DMS153 treated with DMSO at 0.1 percent for 48 hours (cell line): Measurements from ENCODE around the gene CDK17.
"Not testable (repeated sequence)": the region's sequence is repeated elsewhere in the genome, so short reads cannot be mapped to it uniquely, and the experiment has no call there.

Experiments used
- DNase-seq: peaks from one replicate; lab custom pipeline; 2025; ENCODE audit not compliant: unreplicated experiment; lab: John Stamatoyannopoulos, UW

The CDK17 gene

DNA sequence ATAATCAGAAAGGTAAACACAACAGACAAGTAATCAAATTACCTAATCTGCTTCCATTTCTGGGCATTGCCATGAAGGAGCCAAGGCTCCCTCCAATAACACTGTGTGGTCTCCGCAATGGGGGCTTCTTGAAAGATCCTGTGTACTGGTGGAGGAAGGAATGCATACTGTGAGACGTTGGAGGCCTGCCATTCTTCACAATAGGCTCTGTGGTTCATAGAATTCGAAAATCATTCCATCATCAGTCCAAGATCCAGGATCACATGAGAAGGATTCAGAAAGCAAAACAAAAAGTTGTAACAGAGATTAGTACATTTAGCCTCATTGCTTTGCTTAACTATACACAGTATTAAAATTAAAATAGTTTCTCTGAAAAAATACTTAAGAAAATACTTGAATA, 76.3 kb downstream of the CDK17 start:
- no peak for DNase-seq

DNA sequence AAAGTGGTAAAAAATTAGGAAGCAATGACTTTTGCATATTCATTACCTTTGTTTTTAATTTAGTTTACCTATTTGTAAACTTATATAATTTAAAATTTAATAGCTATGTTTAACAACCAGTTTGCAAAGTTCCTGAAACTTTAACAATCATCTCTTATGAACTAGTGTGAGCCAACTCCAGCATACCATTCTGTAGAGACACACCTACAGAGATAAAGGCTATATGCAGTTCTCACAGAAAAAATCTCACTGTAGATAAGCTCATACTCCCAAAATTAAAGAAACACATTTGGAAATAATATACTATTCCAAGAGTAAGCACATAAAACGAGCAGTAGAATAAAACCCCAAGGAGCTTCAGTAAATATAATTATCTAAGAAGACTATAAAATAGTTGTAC, 77.5 kb downstream of the CDK17 start:
- DNase-seq = no peak

DNA sequence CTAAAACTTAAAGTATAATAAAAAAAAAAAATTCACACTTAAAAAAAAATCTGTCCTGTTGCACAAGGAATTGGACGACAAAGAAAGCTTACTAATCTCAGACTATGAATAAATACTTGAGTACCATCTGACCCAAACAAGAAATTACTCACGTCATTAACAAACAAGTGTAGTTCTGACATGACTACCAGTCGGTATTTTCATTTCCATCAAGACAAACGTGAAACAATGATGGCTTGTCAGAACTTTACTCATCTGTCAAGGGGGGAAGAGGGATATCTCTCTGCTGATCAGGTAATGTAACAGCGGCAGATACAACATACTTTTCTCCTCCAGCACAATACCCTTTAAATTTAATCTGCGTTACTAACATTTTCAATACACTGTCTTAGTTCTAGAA, 78.3 kb downstream of the CDK17 start:
- no peak for DNase-seq

DNA sequence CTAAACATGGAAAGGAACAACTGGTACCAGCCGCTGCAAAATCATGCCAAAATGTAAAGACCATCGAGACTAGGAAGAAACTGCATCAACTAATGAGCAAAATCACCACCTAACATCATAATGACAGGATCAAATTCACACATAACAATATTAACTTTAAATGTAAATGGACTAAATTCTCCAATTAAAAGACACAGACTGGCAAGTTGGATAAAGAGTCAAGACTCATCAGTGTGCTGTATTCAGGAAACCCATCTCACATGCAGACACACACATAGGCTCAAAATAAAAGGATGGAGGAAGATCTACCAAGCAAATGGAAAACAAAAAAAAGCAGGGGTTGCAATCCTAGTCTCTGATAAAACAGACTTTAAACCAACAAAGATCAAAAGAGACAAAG, 82.4 kb downstream of the CDK17 start:
- not testable (repeated sequence) for DNase-seq

DNA sequence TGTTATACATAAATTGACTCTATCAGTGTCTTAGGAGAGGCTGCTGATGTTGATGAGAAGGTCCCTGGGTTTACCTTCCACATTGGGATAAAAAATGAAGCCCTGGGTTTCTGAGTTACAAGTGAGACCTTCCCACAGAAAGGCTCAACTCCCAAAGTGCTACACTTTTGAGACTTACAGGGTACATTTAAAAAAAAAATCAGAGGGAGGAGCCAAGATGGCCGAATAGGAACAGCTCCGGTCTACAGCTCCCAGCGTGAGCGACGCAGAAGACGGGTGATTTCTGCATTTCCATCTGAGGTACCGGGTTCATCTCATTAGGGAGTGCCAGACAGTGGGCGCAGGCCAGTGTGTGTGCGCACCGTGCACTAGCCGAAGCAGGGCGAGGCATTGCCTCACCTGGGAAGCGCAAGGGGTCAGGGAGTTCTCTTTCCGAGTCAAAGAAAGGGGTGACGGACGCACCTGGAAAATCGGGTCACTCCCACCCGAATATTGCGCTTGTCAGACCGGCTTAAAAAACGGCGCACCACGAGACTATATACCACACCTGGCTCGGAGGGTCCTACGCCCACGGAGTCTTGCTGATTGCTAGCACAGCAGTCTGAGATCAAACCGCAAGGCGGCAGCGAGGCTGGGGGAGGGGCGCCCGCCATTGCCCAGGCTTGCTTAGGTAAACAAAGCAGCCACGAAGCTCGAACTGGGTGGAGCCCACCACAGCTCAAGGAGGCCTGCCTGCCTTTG, 84.3 kb downstream of the CDK17 start:
- DNase-seq = peak; percentile 19

DNA sequence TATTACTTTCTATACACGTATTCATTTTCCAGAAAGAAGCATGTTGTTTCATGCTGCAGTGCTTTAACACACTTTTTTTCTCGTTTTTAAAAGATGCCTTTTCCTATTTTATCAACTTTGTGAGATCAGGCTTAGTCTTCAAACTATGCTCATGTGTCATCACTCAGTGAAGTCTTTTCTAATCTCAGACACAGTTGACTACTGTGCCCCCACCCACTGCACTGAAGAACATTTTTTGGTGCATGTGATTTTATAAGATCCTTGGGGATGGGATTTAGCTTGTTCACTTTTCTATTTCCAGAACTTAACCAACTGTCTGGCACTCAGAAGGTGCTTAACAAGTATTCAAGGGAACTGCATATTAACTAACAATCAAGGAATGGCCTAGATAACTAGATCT, 85.5 kb downstream of the CDK17 start:
- DNase-seq = no peak

DNA sequence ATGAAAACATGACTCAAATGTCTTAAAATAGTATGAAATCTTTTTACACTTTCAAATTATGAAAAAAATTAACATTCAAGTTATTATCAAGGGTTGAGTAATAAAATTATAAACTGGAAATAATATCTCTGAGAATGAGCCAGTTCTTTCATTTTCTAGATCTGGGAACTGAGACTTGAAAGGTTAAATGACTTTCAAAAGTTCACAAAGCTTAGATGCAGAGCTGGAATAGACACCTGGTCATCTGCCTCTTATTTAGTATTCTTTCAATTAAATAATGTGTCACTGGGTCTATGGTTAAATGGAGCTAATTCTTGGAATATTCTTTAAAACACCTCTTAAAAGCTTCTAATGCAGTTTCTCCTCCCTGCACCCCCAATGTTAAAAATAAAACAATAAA, 86.6 kb downstream of the CDK17 start:
- no peak for DNase-seq

DNA sequence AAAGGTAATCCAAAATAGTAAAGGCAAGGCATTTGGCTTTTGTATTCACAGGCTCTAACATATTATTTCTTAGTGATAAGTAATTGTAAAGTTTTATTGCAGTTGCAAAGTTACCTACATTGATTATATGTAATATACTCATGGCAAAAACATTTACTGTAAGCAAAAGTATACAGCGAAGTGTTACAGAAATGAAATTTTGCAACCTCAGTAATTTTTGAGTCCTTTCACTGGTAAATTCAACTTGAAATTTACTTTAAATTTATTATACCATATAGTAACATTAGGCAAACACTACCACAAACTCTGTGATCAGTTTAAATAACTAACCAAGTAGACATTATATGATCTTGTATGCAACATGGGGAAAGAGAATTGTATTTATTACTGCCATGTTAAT, 89.0 kb downstream of the CDK17 start:
- DNase-seq = no peak

DNA sequence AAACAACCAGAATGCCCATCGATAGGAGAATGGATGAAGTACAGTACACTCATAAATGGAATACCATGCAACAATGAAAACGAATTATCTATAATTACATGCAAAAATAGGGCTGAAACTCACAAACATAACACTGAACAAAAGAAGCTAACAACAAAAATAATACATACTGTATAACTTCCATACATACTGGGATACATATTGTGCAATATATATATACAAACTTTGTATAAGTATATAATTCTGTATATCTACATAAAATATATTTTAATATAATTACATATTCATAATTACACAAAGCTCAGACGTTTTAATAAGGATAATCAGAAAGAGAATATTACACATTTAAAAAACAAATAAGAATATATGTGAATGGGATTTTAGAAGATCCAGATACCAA, 90.2 kb downstream of the CDK17 start:
- DNase-seq = no peak

DNA sequence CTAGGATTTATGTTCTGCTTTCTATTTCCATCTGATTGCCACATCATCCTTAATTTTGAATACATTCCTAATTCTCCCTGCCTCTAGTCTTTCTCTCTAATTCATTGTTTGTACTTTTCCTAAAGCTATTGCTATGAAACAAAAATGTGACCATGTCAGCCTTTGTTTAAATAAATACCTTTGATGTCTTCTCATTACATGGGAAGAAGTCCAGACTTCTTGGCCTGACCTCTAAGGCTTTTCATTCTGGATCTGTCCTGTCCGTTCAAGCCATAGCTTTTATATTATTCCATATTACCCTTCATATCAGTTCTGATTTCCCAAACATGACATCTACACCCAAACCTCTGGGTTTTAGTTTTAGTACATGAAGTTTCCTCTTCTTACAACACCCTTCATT, 91.4 kb downstream of the CDK17 start:
- no peak for DNase-seq

DNA sequence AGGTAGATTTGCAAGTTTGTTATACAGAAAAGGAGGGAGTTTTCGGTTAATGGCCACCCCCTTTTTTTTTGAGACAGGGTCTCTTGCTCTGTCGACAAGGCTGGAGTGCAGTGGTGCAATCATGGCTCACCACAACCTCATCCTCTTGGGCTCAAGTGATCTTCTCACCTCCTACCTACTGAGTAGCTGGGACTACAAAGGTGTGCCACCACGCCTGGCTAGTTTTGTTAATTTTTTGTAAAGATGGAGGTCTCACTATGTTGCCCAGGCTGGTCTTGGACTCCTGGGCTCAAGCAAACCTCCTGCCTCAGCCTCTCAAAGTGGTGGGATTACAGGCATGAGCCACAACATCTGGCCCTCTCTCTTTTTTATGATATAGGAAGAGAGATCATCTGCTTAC, 94.6 kb downstream of the CDK17 start:
- DNase-seq = no peak

DNA sequence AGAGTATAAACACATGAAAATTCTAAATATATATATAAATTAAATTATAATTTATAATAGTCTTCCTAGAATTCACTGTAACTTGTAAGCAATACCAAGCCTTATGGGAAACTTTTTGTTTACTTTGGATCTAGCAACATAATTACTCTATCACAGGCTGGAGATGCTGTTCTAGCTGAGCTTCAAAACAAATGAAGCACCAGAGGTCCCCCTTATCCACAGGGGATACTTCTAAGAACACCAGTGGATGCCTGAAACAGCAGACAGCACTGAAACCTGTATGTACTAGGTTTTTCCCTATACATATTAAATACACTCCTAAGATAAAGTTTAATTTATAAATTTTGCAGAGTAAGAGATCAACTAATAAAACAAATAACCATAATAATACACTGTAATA, 96.6 kb downstream of the CDK17 start:
- DNase-seq = no peak

DNA sequence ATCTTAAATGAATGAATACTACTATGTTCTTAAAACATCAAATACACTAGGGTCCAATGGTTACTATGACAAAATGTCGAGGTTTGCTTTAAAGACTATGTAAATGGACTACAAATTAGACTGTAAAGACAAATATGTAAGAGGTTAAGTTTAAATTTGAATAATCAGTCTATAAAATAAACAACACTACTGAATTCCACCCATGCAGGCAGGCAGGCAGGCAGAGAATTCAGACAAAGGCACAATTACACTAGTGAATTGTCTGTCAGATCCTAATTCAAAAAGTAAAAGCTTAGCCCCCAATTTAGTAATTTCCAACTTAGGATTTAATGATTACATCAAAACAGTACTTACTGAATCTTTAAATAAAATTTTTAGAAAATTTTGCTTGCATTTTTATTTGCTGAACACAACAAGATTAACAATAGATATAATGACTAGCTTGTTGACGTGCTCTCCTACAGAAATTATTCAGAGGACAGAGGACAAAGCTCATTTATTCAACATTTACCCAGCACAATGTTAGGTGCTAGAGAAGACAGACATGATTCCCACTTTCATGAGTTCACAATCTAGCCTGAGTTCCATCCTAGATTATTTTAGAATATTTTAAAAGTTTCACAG, 97.4 kb downstream of the CDK17 start:
- no peak for DNase-seq

DNA sequence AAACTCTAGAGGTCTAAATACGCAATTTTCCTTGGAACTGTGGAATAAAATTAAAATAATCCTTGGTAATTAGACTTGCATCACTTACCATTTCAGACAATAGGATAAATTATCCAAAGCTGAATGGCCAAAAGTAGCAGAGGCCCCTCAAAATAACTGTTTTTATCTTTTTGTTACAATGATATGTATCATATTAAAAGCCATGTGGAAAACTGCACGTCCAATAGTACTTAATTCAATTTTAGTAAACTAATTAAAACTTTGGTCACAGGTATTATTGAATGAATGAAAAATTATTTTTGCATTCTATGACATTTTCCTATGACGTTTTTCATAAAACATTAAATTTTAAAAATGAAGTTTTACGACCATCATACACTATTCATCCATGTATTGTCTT, 98.5 kb downstream of the CDK17 start:
- DNase-seq = no peak

DNA sequence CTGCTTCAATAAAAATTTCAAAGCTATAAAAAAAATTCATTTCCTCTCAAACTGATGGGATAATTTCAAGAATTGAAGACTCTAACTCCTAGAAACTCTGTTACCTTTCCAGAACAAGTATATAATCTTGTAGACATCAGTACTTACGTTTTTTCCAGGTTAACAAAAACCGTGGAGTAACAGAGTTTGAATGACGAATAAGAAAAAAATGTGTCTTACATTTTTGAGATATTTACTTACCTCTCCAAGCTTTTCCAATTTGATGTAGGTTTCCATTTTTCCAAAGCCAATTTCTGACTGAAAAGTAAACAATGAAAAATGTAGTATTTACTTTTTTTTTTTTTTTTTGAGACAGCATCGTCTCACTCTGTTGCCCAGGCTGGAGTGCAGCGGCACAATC, 100.2 kb downstream of the CDK17 start:
- DNase-seq = no peak

DNA sequence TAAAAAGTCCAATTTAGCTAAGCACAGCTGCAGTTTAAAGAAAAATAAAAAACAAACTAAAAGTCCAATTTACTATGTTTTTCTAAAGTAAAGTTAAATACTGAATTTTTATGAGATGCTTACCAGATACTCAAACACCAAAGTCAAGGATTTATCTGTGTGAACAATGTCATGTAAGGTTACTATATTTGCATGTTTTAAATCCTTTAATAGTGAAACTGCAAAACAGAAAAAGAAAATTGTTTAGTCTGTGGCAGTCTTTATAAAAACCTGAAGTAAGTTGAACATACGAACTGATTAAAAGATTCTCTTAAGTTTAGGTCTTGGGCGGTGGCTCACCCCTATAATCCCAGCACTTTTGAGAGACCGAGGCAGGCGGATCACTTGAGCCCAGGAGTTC, 102.7 kb downstream of the CDK17 start:
- DNase-seq = no peak

DNA sequence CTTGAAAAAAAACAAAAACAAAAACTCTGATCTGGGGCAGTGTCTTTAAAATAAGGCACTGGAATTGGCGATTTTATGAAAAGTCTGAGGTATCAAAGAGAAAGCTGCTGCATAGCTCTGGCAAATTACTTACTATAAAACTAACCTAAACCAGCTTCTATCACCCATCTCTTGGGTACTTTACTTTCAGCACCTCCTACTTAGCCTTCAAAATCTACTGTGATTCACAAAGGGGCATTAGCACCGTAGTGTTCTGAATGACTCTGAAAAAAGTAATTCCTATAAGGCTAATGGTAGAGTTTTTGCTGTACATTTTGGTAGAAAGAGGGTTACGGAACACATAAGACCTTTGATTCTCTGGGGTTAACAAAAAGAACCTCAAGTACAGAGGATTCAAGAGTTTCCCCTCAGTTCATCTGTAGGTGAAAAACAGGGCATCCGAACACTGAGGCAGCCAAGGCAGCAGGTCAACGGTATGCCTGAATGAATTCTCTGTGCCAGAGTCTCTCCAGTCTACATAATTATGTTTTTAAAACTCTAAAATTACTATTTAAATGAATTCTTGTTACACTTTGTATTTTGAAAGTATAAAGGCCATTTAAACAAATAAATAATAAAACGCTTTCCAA, 104.6 kb downstream of the CDK17 start:
- DNase-seq = no peak

DNA sequence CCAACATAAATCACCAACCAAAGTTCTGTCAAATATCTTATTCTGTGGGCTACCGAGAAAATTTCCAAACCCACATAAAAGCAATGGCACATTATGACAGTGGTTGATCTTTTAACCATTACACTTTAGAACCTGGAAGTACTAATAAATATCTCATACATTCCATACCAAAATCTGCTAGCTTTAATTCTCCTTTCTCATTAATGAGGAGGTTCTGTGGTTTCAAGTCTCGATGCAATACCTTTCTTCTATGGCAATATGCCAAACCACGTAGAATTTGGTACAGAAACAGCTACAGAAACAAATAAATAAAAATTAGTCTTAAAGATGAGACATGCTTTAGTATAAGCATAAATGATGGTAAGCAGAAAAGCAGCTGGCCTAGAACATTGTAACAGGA, 105.4 kb downstream of the CDK17 start:
- DNase-seq = no peak

DNA sequence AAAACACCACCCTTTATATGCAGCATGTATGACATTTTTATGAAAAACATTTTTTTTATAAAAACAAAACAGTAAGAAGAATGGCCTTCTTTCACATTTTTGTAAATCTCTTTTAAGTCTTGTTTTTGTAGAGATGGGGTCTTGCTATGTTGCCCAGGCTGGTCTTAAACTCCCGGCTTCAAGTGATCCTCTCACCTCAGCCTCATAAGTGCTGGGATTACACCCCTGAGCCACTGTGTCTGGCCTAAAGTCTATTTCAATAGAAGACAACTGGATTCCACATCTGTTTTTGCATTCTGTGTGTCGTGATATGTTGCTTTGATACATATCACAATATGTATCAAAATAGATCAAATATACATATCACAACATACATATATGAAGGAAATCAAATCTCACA, 107.1 kb downstream of the CDK17 start:
- DNase-seq = no peak

DNA sequence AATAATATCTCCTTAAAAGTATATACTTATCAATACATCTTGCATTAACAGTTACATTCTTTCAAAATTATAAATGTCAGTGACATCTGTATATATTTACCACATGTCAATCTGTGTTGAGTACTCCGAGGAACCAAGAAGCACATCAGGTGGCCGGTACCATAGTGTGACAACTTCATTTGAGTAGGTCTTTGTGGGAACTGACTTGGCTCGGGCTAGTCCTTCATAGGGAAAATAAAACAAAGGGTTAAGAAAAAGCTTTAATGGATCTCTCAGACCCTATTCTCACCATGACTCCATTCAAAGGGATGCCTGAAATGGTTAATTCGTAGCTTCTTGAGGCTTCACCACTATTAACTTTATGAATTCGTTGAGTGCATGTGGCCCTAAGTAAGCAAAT, 111.2 kb downstream of the CDK17 start:
- no peak for DNase-seq

DNA sequence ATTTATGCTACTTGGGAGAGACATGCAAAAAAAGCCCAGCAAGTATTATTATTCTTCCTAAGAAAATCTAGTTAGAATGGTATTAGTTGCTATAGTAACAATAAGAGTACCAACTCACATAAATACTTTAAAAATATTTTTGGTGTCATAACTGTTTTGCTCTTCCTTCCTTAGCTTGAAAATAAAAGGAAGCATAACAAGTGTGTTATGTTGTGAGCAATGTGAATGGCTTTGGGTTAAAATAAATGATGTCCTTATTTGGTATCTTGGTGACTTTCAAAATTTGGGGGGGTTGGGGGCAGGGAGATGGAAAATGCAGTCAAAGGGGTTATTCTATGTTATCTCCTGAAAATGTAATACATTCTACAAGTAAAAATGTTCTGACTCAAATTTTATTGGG, 115.1 kb downstream of the CDK17 start:
- DNase-seq = no peak

DNA sequence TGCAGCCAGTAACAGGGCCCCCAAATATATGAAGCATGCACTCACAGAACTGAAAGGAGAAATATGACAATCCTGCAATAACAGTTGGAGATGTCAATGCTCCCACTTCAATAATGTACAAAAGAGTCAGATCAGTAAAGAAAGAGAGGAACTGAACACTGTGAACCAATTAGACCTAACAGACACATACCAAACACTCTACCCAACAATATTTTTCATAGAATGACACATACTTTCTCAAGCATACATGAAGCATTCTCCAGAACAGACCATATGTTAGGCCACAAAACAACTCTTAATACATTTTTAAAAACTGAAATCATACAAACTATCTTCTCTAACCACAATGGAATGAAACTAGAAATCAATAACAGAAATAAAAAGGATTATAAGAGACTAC, 125.9 kb downstream of the CDK17 start:
- no peak for DNase-seq
